ENCODE measurements around the gene MPP2. TPM values are rescaled to one million over a fixed set of nuclear protein-coding genes. Genes with fewer than 3 reads are reported as not detected.
"Not testable (repeated sequence)": the region's sequence is repeated elsewhere in the genome, so short reads cannot be mapped to it uniquely, and the experiment has no call there.

The MPP2 gene, protein sequence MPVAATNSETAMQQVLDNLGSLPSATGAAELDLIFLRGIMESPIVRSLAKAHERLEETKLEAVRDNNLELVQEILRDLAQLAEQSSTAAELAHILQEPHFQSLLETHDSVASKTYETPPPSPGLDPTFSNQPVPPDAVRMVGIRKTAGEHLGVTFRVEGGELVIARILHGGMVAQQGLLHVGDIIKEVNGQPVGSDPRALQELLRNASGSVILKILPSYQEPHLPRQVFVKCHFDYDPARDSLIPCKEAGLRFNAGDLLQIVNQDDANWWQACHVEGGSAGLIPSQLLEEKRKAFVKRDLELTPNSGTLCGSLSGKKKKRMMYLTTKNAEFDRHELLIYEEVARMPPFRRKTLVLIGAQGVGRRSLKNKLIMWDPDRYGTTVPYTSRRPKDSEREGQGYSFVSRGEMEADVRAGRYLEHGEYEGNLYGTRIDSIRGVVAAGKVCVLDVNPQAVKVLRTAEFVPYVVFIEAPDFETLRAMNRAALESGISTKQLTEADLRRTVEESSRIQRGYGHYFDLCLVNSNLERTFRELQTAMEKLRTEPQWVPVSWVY
- 1 to 10 TPM in 1 of 2 donors, under 1 TPM in 1; 0.49 to 2.6 TPM for total RNA-seq
- long read RNA-seq = 0 reads

DNA sequence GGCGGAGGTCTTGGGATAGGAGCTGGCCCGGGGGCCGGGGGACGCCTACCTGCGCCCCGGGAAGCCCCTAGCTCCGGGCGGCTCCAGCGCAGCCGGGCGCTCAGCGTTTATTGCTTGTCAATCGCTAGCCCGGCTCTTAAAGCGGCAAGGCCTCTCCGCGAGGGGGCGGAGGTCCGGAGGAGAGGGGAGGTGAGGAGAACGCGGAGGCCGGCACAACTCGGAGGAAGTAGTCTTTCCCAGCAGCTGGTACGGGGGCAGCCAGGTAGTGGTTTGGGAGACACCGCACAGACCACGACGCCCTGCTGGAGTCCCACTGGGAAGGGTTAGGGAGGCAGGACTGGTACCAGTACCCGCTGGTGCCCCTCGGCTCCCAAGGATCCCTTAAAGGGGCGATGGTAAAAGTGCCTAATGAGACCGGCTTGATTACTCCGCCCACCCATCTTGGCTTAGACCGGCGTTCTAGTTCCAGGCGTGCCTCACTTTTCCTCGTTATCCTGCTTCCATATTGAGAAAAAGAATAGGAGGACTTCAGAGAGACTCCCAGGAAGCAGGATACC is at the start of gene MPP2:
TSS of gene MPP2 (minus strand) at position 112 of the 557 bp plus-strand sequence. CDS start 3,076 bp downstream, outside the sequence.
- DNase-seq (peak; percentile 65 to 67), ATAC-seq (peak; percentile 64)
- intact Hi-C loops (cut with DNase I, micrococcal nuclease) = no loop called here

- DNase-seq (no peak), ATAC-seq (no peak)
- intact Hi-C loops (cut with DNase I, micrococcal nuclease) = no loop called here
These were observed 48.9 kb upstream of the MPP2 start for GRCh38 chr17:43956222-43956621.

- no peak for ATAC-seq
- intact Hi-C loops (cut with DNase I, micrococcal nuclease) = no loop called here
- no peak for DNase-seq
These were observed 46.4 kb upstream of the MPP2 start, which contains the start of gene PYY for GRCh38 chr17:43953746-43954145. Gene PYY (minus strand): TSS chr17:43953940. CDS start chr17:43953483, 457 bp downstream.

- ATAC-seq (no peak), DNase-seq (no peak)
- intact Hi-C loops (cut with DNase I, micrococcal nuclease) = no loop called here
These were observed 45.7 kb upstream of the MPP2 start for GRCh38 chr17:43952724-43953666.

- ATAC-seq = peak; percentile 6
- intact Hi-C loops (cut with DNase I, micrococcal nuclease) = no loop called here
- no peak for DNase-seq
These were observed 45.0 kb upstream of the MPP2 start for GRCh38 chr17:43952351-43952723.

DNA sequence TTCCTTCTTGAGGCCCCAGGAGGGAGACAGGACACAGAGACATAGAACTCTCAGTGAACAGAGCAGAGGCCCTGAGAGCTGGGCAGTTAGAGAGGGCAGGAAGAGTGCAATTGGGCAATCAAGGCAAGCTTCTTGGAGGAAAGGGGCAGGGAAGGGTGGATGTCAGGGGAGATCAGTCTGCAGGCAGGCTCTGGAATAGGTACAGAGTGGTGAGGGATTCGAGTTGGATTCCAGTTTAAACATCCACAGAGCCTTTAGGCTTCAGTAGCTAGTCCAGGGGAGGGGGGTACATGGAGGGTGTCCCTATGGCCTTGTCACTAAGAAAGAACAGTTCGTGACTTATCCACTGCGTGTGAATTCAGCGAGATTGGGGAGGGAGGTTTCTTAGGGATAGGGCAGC is 44.4 kb upstream of the MPP2 start:
- DNase-seq (no peak), ATAC-seq (no peak)
- intact Hi-C loops (cut with DNase I, micrococcal nuclease) = no loop called here

DNA sequence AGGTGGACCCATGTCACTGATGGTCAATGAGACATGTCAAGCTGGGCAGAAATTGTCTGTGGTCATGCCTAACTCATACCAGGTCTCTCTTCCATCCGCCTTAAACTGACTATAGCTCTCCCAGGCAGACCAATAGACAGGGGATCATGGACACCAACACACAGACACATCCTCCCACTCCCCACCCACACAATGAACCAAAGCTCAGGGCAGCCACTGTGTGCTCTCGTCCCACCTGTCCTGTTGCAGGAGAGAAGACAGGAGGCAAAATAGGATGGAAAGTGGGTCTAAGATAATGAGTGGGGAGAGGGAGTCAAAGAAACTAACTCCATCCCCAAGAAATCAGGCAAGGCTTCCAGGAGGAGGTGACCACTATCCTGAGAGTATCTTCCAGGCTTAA is 43.2 kb upstream of the MPP2 start:
- no peak for DNase-seq
- intact Hi-C loops (cut with DNase I, micrococcal nuclease) = no loop called here
- ATAC-seq = no peak

- ATAC-seq (no peak), DNase-seq (no peak)
- intact Hi-C loops (cut with DNase I, micrococcal nuclease) = loop anchor here in 1 of 2 donors (10.0 kb wide), 1 partner anchor 45 kb away; no protein-coding TSS in a partner anchor
These were observed 42.4 kb upstream of the MPP2 start for GRCh38 chr17:43949781-43950180.

- ATAC-seq (no peak), DNase-seq (no peak)
- intact Hi-C loops (cut with DNase I, micrococcal nuclease) = loop anchor here in 1 of 2 donors (10.0 kb wide), 1 partner anchor 48 kb away; no protein-coding TSS in a partner anchor
These were observed 39.4 kb upstream of the MPP2 start for GRCh38 chr17:43946781-43947180.

GRCh38 chr17:43945074-43945829 is 37.9 kb upstream of the MPP2 start:
- intact Hi-C loops (cut with DNase I, micrococcal nuclease) = loop anchor here in 1 of 2 donors (10.0 kb wide), 1 partner anchor 50 kb away; no protein-coding TSS in a partner anchor
- no peak for DNase-seq
- ATAC-seq = no peak

DNA sequence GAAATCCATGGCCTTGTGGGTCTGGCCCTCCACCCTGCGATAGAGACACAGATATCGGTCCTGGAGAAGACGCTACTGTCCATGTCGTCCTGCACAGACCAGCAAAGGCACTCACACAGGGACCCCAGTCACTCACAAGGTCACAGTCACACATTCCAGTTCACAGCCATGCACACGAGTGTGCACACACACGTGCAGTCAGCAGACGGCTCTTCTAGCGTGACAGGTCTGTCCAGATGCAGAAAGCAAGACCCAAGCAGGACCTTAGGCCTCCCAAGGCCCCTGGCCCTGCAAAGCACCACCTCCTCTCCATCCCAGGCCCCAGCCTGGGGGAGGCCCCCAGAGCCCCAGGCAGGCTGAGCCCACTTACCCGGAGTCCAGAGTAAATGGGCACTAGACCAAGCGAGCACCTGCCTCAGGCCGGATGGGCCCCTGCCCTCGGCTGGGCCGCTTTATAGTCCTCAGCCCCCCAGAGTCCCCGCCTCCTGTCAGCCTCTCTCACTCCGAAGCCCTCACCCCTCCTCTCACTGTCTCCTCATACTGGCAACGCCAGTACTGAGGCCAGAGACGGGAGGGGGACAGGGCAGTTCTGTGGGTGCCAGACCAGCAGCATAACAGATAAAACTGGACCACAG is 34.8 kb upstream of the MPP2 start, which contains the start of gene PPY:
TSS of gene PPY (minus strand) at position 426 of the 635 bp plus-strand sequence. CDS start 822 bp downstream, outside the sequence.
- ATAC-seq = no peak
- no peak for DNase-seq
- intact Hi-C loops (cut with DNase I, micrococcal nuclease) = loop anchor here in 1 of 2 donors (10.0 kb wide), 1 partner anchor 53 kb away; no protein-coding TSS in a partner anchor

DNA sequence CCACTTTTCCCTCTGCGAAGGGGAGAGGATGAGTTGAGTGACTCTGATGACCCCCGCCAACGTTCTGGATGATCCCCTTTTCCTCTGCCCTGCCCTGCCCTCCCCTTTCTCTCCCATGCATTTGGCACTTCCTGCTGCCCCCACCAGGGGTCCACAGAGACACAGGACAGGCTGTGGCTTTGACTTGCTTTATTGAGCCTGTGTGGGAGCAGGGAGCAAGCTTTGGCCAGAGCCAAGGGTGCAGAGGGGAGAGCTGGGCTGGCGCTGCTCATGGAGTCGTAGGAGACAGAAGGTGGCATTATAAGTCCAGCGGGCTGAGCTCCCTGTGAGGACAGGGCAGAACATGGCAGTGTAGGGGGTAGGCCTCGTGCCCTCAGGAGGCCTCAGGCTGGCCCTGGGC is 33.3 kb upstream of the MPP2 start:
- DNase-seq (no peak), ATAC-seq (no peak)
- intact Hi-C loops (cut with DNase I, micrococcal nuclease) = loop anchor here in 1 of 2 donors (10.0 kb wide), 1 partner anchor 54 kb away; no protein-coding TSS in a partner anchor

- DNase-seq (no peak), ATAC-seq (no peak)
- intact Hi-C loops (cut with DNase I, micrococcal nuclease) = loop anchor here in 1 of 2 donors (10.0 kb wide), 1 partner anchor 55 kb away; no protein-coding TSS in a partner anchor
These were observed 32.5 kb upstream of the MPP2 start for GRCh38 chr17:43939886-43940285.

DNA sequence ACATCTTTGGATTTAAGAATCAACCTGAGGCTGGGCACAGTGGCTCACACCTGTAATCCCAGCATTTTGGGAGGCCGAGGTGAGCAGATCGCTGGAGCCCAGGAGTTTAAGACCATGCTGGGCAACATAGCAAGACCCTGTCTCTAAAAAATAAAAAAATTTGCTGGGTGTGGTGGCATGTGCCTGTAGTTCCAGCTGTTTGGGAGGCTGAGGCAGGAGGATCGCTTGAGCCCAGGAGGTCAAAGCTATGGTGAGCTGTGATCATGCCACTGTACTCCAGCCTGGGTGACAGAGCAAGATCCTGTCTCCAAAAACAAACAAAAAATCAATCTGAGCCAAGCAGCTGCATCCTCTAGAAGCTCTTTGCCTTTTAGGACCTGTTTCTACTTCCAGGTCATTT is 32.1 kb upstream of the MPP2 start:
- DNase-seq; ATAC-seq; intact Hi-C loops (cut with DNase I, micrococcal nuclease): not testable (repeated sequence)

GRCh38 chr17:43938838-43939182 is 31.5 kb upstream of the MPP2 start:
- intact Hi-C loops (cut with DNase I, micrococcal nuclease) = no loop called here
- ATAC-seq (no peak), DNase-seq (no peak)

GRCh38 chr17:43936434-43936833 is 29.1 kb upstream of the MPP2 start:
- intact Hi-C loops (cut with DNase I, micrococcal nuclease) = no loop called here
- DNase-seq (no peak), ATAC-seq (no peak)

- DNase-seq (no peak), ATAC-seq (no peak)
- intact Hi-C loops (cut with DNase I, micrococcal nuclease) = no loop called here
These were observed 28.6 kb upstream of the MPP2 start for GRCh38 chr17:43935926-43936261.

Measured in left colon (tissue), 2 donors.